Fibroblast of villous mesenchyme (primary cell): ENCODE data around the gene MAPK1IP1L. TPM values are rescaled to one million over a fixed set of nuclear protein-coding genes. Genes with fewer than 3 reads are reported as not detected.
A peak's percentile ranks its signal among the peaks of the same experiment; 100 is the strongest.
"Not testable (repeated sequence)": the region's sequence is repeated elsewhere in the genome, so short reads cannot be mapped to it uniquely, and the experiment has no call there.

Experiments used
- DNase-seq: peaks from one replicate; pipeline ENCODE4 v3.0.0-alpha.2; 2010; ENCODE audit warnings: low read depth
- H3K4me3 ChIP-seq: 2 replicates; pipeline ENCODE4 v1.5.1; 2011; ENCODE audit warnings: low read depth, mild to moderate bottlenecking, low read length
- CTCF ChIP-seq: IDR thresholded peaks from 2 replicates; pipeline ENCODE4 v1.5.1; 2012; ENCODE audit warnings: low read depth, mild to moderate bottlenecking, low read length; ENCODE audit not compliant: insufficient read depth
- total RNA-seq: library from RNA; depleted of rRNA; stranded (reverse); fragments of >200 nt; gene quantifications from 2 replicates; pipeline ENCODE4 v1.2.3, GENCODE V29; 2012

MAPK1IP1L gene
- total RNA-seq, 1 donor: 49.2 TPM

- DNase-seq: peak; percentile 34
- H3K4me3 ChIP-seq: no peak overlapping the region
- no peak for TF ChIP-seq CTCF
Observed at GRCh38 chr14:55077170-55078151, 26.0 kb downstream of the MAPK1IP1L start.

GRCh38 chr14:55079961-55080360, 28.5 kb downstream of the MAPK1IP1L start:
- not testable (repeated sequence) for DNase-seq, H3K4me3 ChIP-seq

GRCh38 chr14:55084401-55085059, 33.1 kb downstream of the MAPK1IP1L start:
- no peak for DNase-seq
- TF ChIP-seq CTCF: no peak
- no peak overlapping the region for H3K4me3 ChIP-seq

GRCh38 chr14:55085060-55085660, 33.7 kb downstream of the MAPK1IP1L start:
- DNase-seq: no peak
- no peak for TF ChIP-seq CTCF
- no peak overlapping the region for H3K4me3 ChIP-seq

- DNase-seq: no peak
- H3K4me3 ChIP-seq: no peak overlapping the region
- TF ChIP-seq CTCF: no peak
Observed at GRCh38 chr14:55086938-55087337, 35.5 kb downstream of the MAPK1IP1L start.

GRCh38 chr14:55088356-55088755, 36.9 kb downstream of the MAPK1IP1L start:
- no peak for TF ChIP-seq CTCF
- no peak overlapping the region for H3K4me3 ChIP-seq
- DNase-seq: no peak

- no peak for DNase-seq
- no peak overlapping the region for H3K4me3 ChIP-seq
- TF ChIP-seq CTCF: no peak
Observed at GRCh38 chr14:55092341-55092740, 40.9 kb downstream of the MAPK1IP1L start.
